Lower lobe of right lung (tissue), 2 donors: ENCODE measurements around the gene AGBL1. TPM values are rescaled to one million over a fixed set of nuclear protein-coding genes. Genes with fewer than 3 reads are reported as not detected.

Experiments
- ATAC-seq, 2 donors: fragments of 200-7000 bp; cut with Tn5 transposase; one replicate each; pipeline ENCODE4 v1.9.1; 2020 to 2022; ENCODE audit warnings: mild to moderate bottlenecking in 2 of 2, moderate library complexity in 2 of 2
- DNase-seq: peaks from one replicate; pipeline ENCODE4 v3.0.0-alpha.2; 2020
- H3K27ac ChIP-seq: fragments of 200-600 bp; one replicate; pipeline ENCODE4 v1.8.0; 2022
- H3K27me3 ChIP-seq: fragments of 200-600 bp; one replicate; pipeline ENCODE4 v1.8.0; 2022; ENCODE audit warnings: low read depth
- H3K36me3 ChIP-seq: fragments of 200-600 bp; one replicate; pipeline ENCODE4 v1.8.0; 2022; ENCODE audit warnings: mild to moderate bottlenecking
- H3K4me1 ChIP-seq: fragments of 200-600 bp; one replicate; pipeline ENCODE4 v1.8.0; 2022
- H3K4me3 ChIP-seq: fragments of 200-600 bp; one replicate; pipeline ENCODE4 v1.8.0; 2022; ENCODE audit warnings: mild to moderate bottlenecking
- H3K9me3 ChIP-seq: fragments of 200-600 bp; one replicate; pipeline ENCODE4 v1.8.0; 2022
- CTCF ChIP-seq: fragments of 200-600 bp; IDR thresholded peaks from one replicate; pipeline ENCODE4 v1.8.0; 2022; ENCODE audit warnings: antibody characterized with exemption, mild to moderate bottlenecking
- intact Hi-C: fragments of 100-400 bp; cut with DNase I; formaldehyde crosslinking; loops from one replicate; pipeline ENCODE4 v1.11.0; 2022
- total RNA-seq: library from RNA; stranded (reverse); fragmentation: NEBNext Ultra II Directional; extraction: Animal tissue kit (Norgen Biotek cat#: 25700); gene quantifications from one replicate; pipeline ENCODE4 v1.2.1, GENCODE V29; 2021
- donor health status: DM: no; HTN: yes; CAD: no; lungs with severe emphysema.

Gene AGBL1
- total RNA-seq, 1 donor from 2014 or later: 12.0 TPM

GRCh38 chr15:86300390-86301125, 220.9 kb downstream of the AGBL1 start:
- no peaks in the 10 kb centered on the region for H3K36me3 ChIP-seq
- no peaks in the 10 kb centered on the region for H3K9me3 ChIP-seq
- H3K27ac ChIP-seq: no peak overlapping the region
- H3K27me3 ChIP-seq: no peaks in the 10 kb centered on the region
- H3K4me3 ChIP-seq: no peak overlapping the region
- H3K4me1 ChIP-seq: no peaks in the 10 kb centered on the region
- no peak for TF ChIP-seq CTCF
- DNase-seq (no peak), ATAC-seq (no peak)
- intact Hi-C loops: no loop called here

- Histone ChIP-seq H3K4me3 (no peak overlapping the region), H3K27me3 (no peaks in the 10 kb centered on the region), H3K4me1 (no peaks in the 10 kb centered on the region), H3K27ac (no peak overlapping the region), H3K9me3 (no peaks in the 10 kb centered on the region), H3K36me3 (no peaks in the 10 kb centered on the region)
- no peak for DNase-seq
- TF ChIP-seq CTCF: no peak
- ATAC-seq: no peak
- intact Hi-C loops: no loop called here
Observed at GRCh38 chr15:86311568-86312280, 232.1 kb downstream of the AGBL1 start.

DNA sequence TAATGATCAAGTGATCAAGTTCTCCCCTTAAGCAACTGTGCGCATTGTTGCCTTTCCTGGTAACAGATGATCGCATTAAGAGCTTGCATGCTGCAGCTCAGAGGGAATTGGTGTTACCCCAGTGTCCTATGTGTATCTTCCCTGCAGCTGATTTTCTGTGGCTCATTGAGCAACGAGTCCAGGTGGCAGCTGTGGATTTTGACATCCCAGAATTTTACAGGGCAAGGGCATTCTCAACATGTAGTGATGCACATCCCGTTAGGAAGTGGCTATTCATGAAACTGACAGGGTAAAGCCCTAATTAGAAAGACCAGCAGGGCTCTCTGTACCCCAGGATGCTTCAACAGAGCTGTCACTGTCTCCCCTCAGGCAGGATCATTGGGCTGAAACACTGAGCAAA, 232.8 kb downstream of the AGBL1 start:
- Histone ChIP-seq H3K27me3 (no peaks in the 10 kb centered on the region), H3K27ac (no peak overlapping the region), H3K4me1 (no peaks in the 10 kb centered on the region), H3K36me3 (no peaks in the 10 kb centered on the region), H3K4me3 (no peak overlapping the region), H3K9me3 (no peaks in the 10 kb centered on the region)
- intact Hi-C loops: no loop called here
- no peak for DNase-seq
- TF ChIP-seq CTCF: no peak
- ATAC-seq: no peak

DNA sequence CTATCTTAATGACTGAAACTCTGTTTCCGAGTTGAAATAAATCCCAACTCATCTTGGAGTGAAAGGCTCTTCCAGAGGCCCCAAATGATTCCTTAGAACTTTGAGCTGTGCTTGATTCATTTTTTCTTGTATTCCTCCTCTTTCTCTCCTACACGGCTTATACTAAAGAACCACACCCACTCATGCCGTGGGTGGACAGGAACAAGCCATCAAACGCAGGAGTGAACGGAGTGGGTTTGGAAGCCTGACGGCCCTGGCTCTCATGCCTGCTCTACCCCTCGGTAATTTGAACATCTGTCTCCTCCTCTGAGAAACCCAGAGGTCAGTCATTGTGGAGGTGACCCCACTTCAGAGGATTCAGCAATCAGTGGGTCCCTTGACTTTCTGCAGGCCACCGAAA, 236.5 kb downstream of the AGBL1 start:
- no peak for TF ChIP-seq CTCF
- no peak for DNase-seq
- H3K9me3 ChIP-seq: no peaks in the 10 kb centered on the region
- no peaks in the 10 kb centered on the region for H3K27me3 ChIP-seq
- H3K36me3 ChIP-seq: no peaks in the 10 kb centered on the region
- intact Hi-C loops: no loop called here
- H3K4me3 ChIP-seq: no peak overlapping the region
- no peaks in the 10 kb centered on the region for H3K4me1 ChIP-seq
- ATAC-seq: no peak
- H3K27ac ChIP-seq: no peak overlapping the region

DNA sequence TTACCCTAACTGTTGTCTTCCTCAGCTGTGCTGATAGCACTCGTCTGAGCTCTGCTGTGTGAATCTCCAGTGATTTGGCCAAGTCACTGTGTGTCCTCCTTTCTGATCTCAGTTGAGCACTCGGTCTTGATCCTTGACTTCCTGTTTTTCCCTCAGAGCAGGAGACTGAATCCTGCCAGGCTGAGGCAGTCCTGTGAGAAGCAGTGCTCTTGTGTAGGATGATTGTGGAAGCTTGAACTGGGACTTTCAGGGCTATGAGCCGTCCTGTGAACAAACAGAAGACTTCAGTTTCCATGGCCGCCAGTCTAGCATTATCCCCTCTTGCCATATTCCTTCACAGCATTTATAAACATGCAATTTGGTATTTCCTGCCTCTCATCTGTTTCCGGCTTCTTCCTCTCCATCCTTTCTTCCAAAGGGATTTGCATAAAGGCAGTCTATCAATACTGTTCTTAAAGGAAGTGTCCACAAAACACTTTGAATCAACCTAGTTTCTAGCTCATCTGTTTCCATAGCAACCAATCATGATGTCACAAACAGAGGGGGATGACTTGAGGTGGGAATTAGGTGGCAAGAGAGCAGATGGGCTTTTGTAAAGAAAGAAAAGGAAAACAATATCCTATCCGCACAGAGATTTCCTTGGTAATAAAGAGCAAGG, 237.2 kb downstream of the AGBL1 start:
- no peaks in the 10 kb centered on the region for H3K36me3 ChIP-seq
- TF ChIP-seq CTCF: no peak
- H3K27me3 ChIP-seq: no peaks in the 10 kb centered on the region
- intact Hi-C loops: no loop called here
- no peaks in the 10 kb centered on the region for H3K9me3 ChIP-seq
- no peak for DNase-seq
- H3K4me3 ChIP-seq: no peak overlapping the region
- no peak for ATAC-seq
- no peak overlapping the region for H3K27ac ChIP-seq
- H3K4me1 ChIP-seq: no peaks in the 10 kb centered on the region
